NT2/D1 (cell line): ENCODE results near the gene GDPD3.

Source experiments
- DNase-seq: peaks from one replicate; pipeline ENCODE4 v3.0.0-alpha.2; 2011; ENCODE audit warnings: low read depth, low spot score
- H3K27me3 ChIP-seq: 2 replicates; pipeline ENCODE4 v1.6.0; 2011; ENCODE audit warnings: mild to moderate bottlenecking; ENCODE audit not compliant: insufficient read length, insufficient read depth
- H3K36me3 ChIP-seq: 2 replicates; pipeline ENCODE4 v1.6.1; 2011; ENCODE audit warnings: mild to moderate bottlenecking, low read length, mixed read lengths; ENCODE audit not compliant: insufficient read depth, insufficient read length
- H3K4me1 ChIP-seq: 2 replicates; pipeline ENCODE4 v1.5.1; 2011; ENCODE audit not compliant: insufficient read depth, insufficient read length
- H3K4me3 ChIP-seq: 2 replicates; pipeline ENCODE4 v1.5.1; 2011; ENCODE audit warnings: low read depth; ENCODE audit not compliant: insufficient read length
- H3K9ac ChIP-seq: 2 replicates; pipeline ENCODE4 v1.6.0; 2011; ENCODE audit warnings: low read depth; ENCODE audit not compliant: insufficient read length
- H3K9me3 ChIP-seq: 2 replicates; pipeline ENCODE4 v1.5.1; 2011; ENCODE audit warnings: mild to moderate bottlenecking, low read length; ENCODE audit not compliant: insufficient read depth
- SUZ12 ChIP-seq: IDR thresholded peaks from 2 replicates; pipeline ENCODE4 v1.6.1; 2011; ENCODE audit not compliant: insufficient read length, insufficient read depth; ENCODE audit errors: extremely low read depth
- YY1 ChIP-seq: IDR thresholded peaks from 2 replicates; pipeline ENCODE4 v1.6.1; 2011; ENCODE audit not compliant: insufficient read length, insufficient read depth
- ZNF274 ChIP-seq: IDR thresholded peaks from 2 replicates; pipeline ENCODE4 v1.6.1; 2011; ENCODE audit warnings: mild to moderate bottlenecking, low read depth, low read length

Gene GDPD3

DNA sequence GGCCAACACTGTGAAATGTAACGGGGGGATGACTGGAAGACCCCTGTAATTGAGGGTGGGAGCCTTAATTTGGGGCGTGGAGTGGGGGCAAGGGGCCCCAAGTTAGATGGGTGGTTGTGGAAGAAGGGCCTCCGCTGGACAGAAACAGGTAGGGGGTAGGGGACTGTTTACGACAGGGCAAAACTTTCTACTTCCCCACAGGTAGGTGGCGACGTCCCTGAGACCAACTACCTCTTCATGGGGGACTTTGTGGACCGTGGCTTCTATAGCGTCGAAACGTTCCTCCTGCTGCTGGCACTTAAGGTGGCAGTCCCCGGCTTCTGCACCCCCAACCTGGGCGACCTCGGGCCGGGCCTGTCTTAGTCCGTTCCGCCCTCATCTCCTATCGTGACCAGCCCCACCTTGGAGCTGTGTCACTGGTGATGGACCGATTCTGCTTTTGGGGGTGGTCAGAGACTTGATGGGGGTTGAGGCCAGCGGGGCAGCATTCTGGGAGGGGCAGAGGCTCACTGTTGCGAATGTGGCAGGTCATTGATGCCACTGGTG is 30.7 kb downstream of the GDPD3 start:
- peaks cover 94% of the 10 kb centered on the region for H3K36me3 ChIP-seq
- peaks cover 4% of the 10 kb centered on the region for H3K4me1 ChIP-seq
- no peak overlapping the region for H3K4me3 ChIP-seq
- no peaks in the 10 kb centered on the region for H3K9me3 ChIP-seq
- no peak for DNase-seq
- no peak overlapping the region for H3K9ac ChIP-seq
- no peaks in the 10 kb centered on the region for H3K27me3 ChIP-seq
- TF ChIP-seq SUZ12 (no peak), ZNF274 (no peak), YY1 (no peak)

DNA sequence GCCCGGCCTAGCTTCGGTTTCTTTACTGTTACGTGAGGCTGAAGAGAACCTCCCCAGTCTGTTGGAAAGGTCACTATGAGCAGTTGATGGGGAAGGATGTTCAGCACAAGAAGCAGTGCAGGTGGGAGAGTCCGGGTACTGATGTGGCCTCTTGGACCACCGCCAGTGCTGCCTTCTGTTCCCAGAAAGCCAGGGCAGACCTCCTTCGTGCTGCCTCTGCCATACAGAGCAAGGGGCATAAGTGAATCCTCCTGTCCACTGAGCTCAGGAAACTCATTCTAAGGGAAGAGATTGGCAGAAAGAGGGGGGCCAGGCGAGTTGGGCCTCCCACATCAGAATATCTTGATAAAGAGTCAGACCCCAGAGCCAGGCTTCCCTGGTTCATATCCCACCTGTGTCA is 33.9 kb downstream of the GDPD3 start:
- no peaks in the 10 kb centered on the region for H3K9me3 ChIP-seq
- no peak overlapping the region for H3K9ac ChIP-seq
- H3K4me3 ChIP-seq = no peak overlapping the region
- peaks cover 80% of the 10 kb centered on the region for H3K36me3 ChIP-seq
- no peaks in the 10 kb centered on the region for H3K27me3 ChIP-seq
- DNase-seq = no peak
- H3K4me1 ChIP-seq = peaks cover 6% of the 10 kb centered on the region
- no peak for TF ChIP-seq ZNF274
- TF ChIP-seq YY1 = no peak
- TF ChIP-seq SUZ12 = no peak

DNA sequence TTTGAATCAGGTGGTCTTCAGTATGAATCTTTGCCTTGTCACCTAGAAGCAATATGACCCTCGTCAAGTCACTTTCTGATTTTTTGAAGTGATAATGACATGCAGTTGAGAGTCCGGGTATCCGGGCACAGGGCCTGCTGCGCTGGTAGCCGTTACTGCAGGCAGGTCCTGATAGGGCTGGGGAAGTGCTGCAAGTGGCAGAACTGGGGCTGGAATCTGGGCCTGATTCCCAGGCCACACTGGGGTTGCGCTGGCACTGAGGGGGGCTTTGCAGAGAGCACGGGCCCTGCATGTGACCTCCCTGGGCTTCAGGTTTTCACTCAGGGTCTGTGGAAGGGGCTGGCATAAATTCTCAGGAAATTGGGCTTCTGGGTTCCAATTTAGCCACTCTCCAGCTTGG is 34.6 kb downstream of the GDPD3 start:
- TF ChIP-seq SUZ12 = no peak
- TF ChIP-seq ZNF274 = no peak
- no peak for TF ChIP-seq YY1
- Histone ChIP-seq H3K9ac (peak overlapping the region; percentile 29), H3K4me1 (peaks cover 6% of the 10 kb centered on the region), H3K27me3 (no peaks in the 10 kb centered on the region), H3K4me3 (no peak overlapping the region), H3K9me3 (no peaks in the 10 kb centered on the region), H3K36me3 (peaks cover 74% of the 10 kb centered on the region)
- no peak for DNase-seq

DNA sequence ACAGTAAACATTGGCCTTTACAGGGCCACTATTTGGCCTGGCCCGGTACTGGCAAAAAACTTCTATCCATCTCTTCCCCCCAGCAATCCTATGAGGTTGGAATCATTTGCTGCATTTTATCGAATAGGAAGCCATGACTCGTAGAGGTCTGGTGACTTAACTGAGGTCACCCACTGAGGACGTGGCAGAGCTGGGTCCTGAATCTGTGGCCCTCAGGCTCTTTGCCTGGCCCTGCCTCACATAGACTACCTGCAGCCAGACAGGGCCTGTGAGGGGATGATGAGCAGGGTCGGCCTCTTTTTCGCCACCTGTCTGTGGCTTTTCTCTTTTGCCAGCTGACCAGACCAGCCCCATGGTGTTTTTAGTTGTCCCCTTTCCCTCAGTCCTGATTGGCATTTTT is 35.7 kb downstream of the GDPD3 start:
- no peaks in the 10 kb centered on the region for H3K27me3 ChIP-seq
- no peak for DNase-seq
- H3K9ac ChIP-seq = peak overlapping the region; percentile 43
- H3K4me1 ChIP-seq = peaks cover 6% of the 10 kb centered on the region
- H3K36me3 ChIP-seq = peaks cover 73% of the 10 kb centered on the region
- H3K4me3 ChIP-seq = no peak overlapping the region
- H3K9me3 ChIP-seq = no peaks in the 10 kb centered on the region
- no peak for TF ChIP-seq SUZ12

DNA sequence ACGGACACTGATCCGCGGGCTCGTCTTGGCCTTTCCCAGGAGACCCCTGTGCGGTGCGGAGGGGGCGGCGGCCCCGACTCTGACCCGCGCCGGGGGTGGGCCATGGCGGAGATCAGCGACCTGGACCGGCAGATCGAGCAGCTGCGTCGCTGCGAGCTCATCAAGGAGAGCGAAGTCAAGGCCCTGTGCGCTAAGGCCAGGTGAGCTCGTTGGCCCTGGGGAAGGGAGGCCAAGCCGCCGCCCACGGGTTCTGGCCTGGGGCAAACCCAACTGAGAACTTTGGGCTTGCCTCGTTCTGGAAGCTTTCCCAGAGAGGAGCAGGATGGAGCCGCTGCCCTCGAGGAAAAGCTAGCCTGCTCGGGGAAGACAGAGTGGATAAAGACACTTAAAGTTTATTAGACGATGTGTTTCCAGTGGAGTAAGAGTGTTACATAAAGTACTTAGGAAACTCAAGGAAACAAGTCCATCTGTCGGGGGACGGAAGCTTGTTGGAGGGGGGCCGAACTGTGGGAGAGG is 37.0 kb downstream of the GDPD3 start:
- Histone ChIP-seq H3K9ac (peak overlapping the region; percentile 97), H3K9me3 (no peaks in the 10 kb centered on the region), H3K27me3 (no peaks in the 10 kb centered on the region), H3K36me3 (peaks cover 76% of the 10 kb centered on the region), H3K4me1 (peaks cover 2% of the 10 kb centered on the region), H3K4me3 (peak overlapping the region; percentile 98)
- TF ChIP-seq YY1 = no peak
- TF ChIP-seq ZNF274 = no peak
- no peak for TF ChIP-seq SUZ12
- DNase-seq = no peak

DNA sequence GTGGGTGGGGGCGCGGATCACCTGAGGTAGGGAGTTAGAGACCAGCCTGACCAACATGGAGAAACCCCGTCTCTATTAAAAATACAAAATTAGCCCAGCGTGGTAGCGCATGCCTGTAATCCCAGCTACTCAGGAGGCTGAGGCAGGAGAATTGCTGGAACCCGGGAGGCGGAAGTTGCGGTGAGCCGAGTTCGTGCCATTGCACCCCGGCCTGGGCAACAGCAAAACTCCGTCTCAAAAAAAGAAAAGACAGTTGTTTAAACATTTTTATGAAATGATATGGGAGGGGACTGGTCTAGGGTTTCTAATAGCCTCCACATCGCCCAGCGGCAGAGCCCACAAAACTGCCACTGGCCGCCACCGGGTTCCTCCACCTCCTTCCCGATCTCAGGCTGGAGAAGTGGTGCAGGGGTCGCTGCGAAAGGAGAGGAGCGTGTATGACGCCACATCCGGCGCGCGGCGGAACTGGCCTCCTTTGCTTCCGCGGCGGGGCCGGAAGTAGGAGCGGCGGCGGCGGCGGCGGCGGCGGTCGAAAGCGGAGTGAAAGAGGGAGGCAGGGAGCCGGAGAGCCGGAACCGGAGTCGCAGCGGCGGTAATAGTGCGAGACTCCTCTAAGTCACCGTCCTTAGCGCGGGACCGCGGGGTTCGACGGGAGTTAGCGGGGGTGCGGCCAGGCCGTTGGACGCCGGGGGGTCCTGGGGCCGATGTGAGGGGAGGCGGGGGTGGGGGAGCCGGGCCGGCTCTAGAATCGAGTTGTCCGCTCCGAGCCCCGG is 37.6 kb downstream of the GDPD3 start, which contains the start of gene PPP4C:
TSS of gene PPP4C (plus strand) at position 492 of the 773 bp plus-strand sequence. CDS start 384 bp downstream, outside the sequence.
- Histone ChIP-seq H3K4me3 (peak within 1 kb of the TSS; percentile 98), H3K9me3 (no peaks in the 10 kb centered on the region), H3K9ac (peak within 1 kb of the TSS; percentile 97), H3K27me3 (no peaks in the 10 kb centered on the region), H3K4me1 (peaks cover 2% of the 10 kb centered on the region), H3K36me3 (peaks cover 75% of the 10 kb centered on the region)
- no peak for TF ChIP-seq YY1
- no peak for TF ChIP-seq SUZ12
- TF ChIP-seq ZNF274 = no peak
- peak; percentile 85 for DNase-seq

DNA sequence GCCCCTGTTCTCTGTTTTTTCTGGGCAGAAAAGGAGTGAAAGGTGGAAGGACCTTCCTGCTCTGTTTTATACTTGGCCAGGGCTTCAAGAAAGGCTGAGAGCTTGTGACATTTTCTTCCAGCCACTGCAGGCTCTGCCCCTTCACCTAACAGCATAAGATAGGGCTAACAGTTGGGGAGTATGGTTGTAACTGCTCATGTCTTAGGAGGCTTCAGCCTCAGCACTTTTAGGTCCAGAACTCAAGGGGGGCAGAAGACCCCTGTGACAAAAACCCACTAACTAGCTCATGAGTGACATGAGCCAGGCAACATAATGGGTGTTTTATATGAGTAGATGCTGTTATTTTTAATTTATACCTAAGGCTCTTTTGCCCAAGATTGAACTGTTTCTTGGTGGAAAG is 42.8 kb downstream of the GDPD3 start:
- Histone ChIP-seq H3K9me3 (no peaks in the 10 kb centered on the region), H3K4me3 (no peak overlapping the region), H3K9ac (no peak overlapping the region), H3K27me3 (no peaks in the 10 kb centered on the region), H3K36me3 (peaks cover 79% of the 10 kb centered on the region), H3K4me1 (peaks cover 28% of the 10 kb centered on the region)
- TF ChIP-seq YY1 (no peak), SUZ12 (no peak), ZNF274 (no peak)
- no peak for DNase-seq
